DOHH2 (cell line): ENCODE data around the gene C1QL2.

ENCODE experiments used
- H3F3A ChIP-seq: fragments of 200-600 bp; sonication (generic), shearing (Covaris generic); 2 replicates; pipeline ENCODE4 v1.6.0; 2016; ENCODE audit warnings: antibody characterized with exemption, mild to moderate bottlenecking; ENCODE audit not compliant: control insufficient read depth, insufficient read depth
- H3K27ac ChIP-seq: fragments of 200-600 bp; sonication (generic); 2 replicates; pipeline ENCODE4 v1.5.1; 2014; ENCODE audit warnings: low read depth, mild to moderate bottlenecking, low read length, moderate library complexity
- H3K27me3 ChIP-seq: fragments of 200-600 bp; sonication (generic); 2 replicates; pipeline ENCODE4 v1.6.1; 2014; ENCODE audit warnings: mild to moderate bottlenecking, low read length, mixed read lengths; ENCODE audit not compliant: control insufficient read depth
- H3K36me3 ChIP-seq: fragments of 200-600 bp; sonication (generic); 2 replicates; pipeline ENCODE4 v1.6.1; 2014; ENCODE audit warnings: mild to moderate bottlenecking, low read length, moderate library complexity, mixed read lengths; ENCODE audit not compliant: control insufficient read depth
- H3K4me1 ChIP-seq: fragments of 200-600 bp; sonication (generic); 2 replicates; pipeline ENCODE4 v1.6.1; 2014; ENCODE audit warnings: mild to moderate bottlenecking, low read length, mixed read lengths; ENCODE audit not compliant: control insufficient read depth
- H3K4me2 ChIP-seq: fragments of 200-600 bp; sonication (generic); 2 replicates; pipeline ENCODE4 v1.6.0; 2014; ENCODE audit warnings: mild to moderate bottlenecking, low read length, moderate library complexity
- H3K4me3 ChIP-seq: fragments of 200-600 bp; sonication (generic); 2 replicates; pipeline ENCODE4 v1.5.1; 2014; ENCODE audit warnings: mild to moderate bottlenecking, low read length, mixed read lengths
- H3K79me2 ChIP-seq: fragments of 200-600 bp; sonication (generic); 2 replicates; pipeline ENCODE4 v1.6.1; 2014; ENCODE audit warnings: mild to moderate bottlenecking, low read length, mixed read lengths; ENCODE audit not compliant: control insufficient read depth
- H3K9me2 ChIP-seq: fragments of 200-600 bp; sonication (generic); replicated peaks from 2 replicates; pipeline ENCODE4 v1.6.1; 2014; ENCODE audit warnings: mild to moderate bottlenecking, low read length, mixed read lengths; ENCODE audit not compliant: control insufficient read depth
- H3K9me3 ChIP-seq: fragments of 200-600 bp; sonication (generic); 2 replicates; pipeline ENCODE4 v1.6.1; 2014; ENCODE audit warnings: antibody characterized with exemption, low read length, mixed read lengths; ENCODE audit not compliant: control insufficient read depth, insufficient read depth
- H4K20me1 ChIP-seq: fragments of 200-600 bp; sonication (generic); 2 replicates; pipeline ENCODE4 v1.6.0; 2014; ENCODE audit warnings: low read depth, mild to moderate bottlenecking, antibody characterized with exemption, low read length, moderate library complexity; ENCODE audit not compliant: control insufficient read depth, insufficient read depth
- CTCF ChIP-seq: fragments of 200-600 bp; sonication (generic); IDR thresholded peaks from one replicate; pipeline ENCODE4 v1.5.1; 2014; ENCODE audit warnings: antibody characterized with exemption, mild to moderate bottlenecking, low read depth, low read length; ENCODE audit not compliant: poor library complexity, severe bottlenecking
- EZH2phosphoT487 ChIP-seq: fragments of 200-600 bp; sonication (generic); IDR thresholded peaks from 2 replicates; pipeline ENCODE4 v1.6.1; 2017; ENCODE audit warnings: borderline replicate concordance, mild to moderate bottlenecking, antibody characterized with exemption, low read length, moderate library complexity, mixed read lengths

C1QL2 gene

GRCh38 chr2:119197126-119197405 lies 38.5 kb upstream of the C1QL2 start:
- Histone ChIP-seq H3K36me3 (no peaks in the 10 kb centered on the region), H3K4me2 (no peak overlapping the region), H3F3A (no peaks in the 10 kb centered on the region), H3K9me3 (no peaks in the 10 kb centered on the region), H3K79me2 (no peaks in the 10 kb centered on the region), H3K27ac (no peak overlapping the region), H3K27me3 (0 out of 2 replicates have a peak, but pooled peaks cover 3% of the 10 kb centered on the region), H3K4me1 (no peaks in the 10 kb centered on the region), H3K9me2 (no peaks in the 10 kb centered on the region), H3K4me3 (no peak overlapping the region), H4K20me1 (no peaks in the 10 kb centered on the region)
- TF ChIP-seq EZH2phosphoT487: no peak
- TF ChIP-seq CTCF: no peak

GRCh38 chr2:119196301-119197125 lies 38.0 kb upstream of the C1QL2 start:
- Histone ChIP-seq H3K9me3 (no peaks in the 10 kb centered on the region), H3K4me1 (no peaks in the 10 kb centered on the region), H3K36me3 (no peaks in the 10 kb centered on the region), H3K79me2 (no peaks in the 10 kb centered on the region), H3K27me3 (0 out of 2 replicates have a peak, but pooled peaks cover 3% of the 10 kb centered on the region), H3K4me3 (no peak overlapping the region), H4K20me1 (no peaks in the 10 kb centered on the region), H3K27ac (no peak overlapping the region), H3K9me2 (no peaks in the 10 kb centered on the region), H3F3A (no peaks in the 10 kb centered on the region), H3K4me2 (no peak overlapping the region)
- no peak for TF ChIP-seq CTCF
- no peak for TF ChIP-seq EZH2phosphoT487

- no peaks in the 10 kb centered on the region for H3K36me3 ChIP-seq
- H4K20me1 ChIP-seq: no peaks in the 10 kb centered on the region
- H3K9me3 ChIP-seq: no peaks in the 10 kb centered on the region
- H3K4me1 ChIP-seq: no peaks in the 10 kb centered on the region
- TF ChIP-seq EZH2phosphoT487 (no peak), CTCF (no peak)
- no peak overlapping the region for H3K4me3 ChIP-seq
- no peaks in the 10 kb centered on the region for H3K79me2 ChIP-seq
- no peaks in the 10 kb centered on the region for H3K9me2 ChIP-seq
- no peak overlapping the region for H3K4me2 ChIP-seq
- H3K27me3 ChIP-seq: 0 out of 2 replicates have a peak, but pooled peaks cover 3% of the 10 kb centered on the region
- H3K27ac ChIP-seq: no peak overlapping the region
- H3F3A ChIP-seq: no peaks in the 10 kb centered on the region
Measured at GRCh38 chr2:119195887-119196286, 37.3 kb upstream of the C1QL2 start.
